ENCODE measurements around the gene POU3F1. TPM values are rescaled to one million over a fixed set of nuclear protein-coding genes. Genes with fewer than 3 reads are reported as not detected.

POU3F1 gene
- total and polyA plus RNA-seq, 2 of the 4 experiments (the other 2 are of a cell fraction), result not detected

DNA sequence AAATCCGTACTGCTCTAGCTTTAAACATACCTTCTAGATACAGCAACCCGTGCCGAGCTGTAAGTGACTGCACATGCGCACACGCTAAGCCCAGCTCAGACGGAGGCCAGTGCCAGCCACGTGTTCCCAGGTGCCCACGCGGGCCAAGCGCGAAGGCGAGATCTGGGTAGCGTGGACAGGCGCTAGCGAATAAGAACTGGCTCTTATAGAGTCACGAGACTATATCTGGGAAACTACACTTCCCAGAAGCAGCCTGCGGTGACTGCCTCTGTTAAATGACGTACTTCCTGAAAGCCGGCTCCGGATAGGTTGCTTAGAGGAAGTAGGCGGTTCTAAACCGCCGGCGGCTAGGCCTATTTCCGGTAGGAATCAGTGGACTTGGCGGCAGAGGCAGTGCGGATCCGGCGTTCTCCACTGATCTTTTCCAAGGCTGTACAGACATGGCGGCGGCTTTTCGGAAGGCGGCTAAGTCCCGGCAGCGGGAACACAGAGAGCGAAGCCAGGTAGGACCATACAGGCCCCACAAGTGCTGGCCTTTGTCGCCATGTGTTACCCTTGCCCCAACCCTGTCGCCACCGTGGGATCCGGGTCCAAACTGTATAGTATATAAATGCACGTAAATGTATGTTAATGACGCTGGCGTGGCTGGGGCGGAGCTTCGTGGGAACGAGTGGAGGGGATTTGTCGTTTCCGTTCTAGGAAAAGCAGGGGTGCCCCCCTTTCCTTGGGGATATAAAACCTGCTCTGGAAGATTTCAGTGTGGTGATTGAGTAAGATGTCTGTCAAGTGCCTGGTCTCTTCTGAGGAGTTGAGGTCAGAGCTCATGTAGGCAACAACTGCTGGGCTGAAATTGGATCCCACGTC, 34.0 kb downstream of the POU3F1 start, which contains the start of gene UTP11:
Gene UTP11 (plus strand): TSS at position 372 of the 864 bp plus-strand sequence. CDS start 69 bp downstream, at position 441.
- ATAC-seq (ENCODE audit: low read depth) (peak; percentile 93), DNase-seq (peak; percentile 100)
- Histone ChIP-seq H3K9me3 (ENCODE audit: control insufficient read depth, insufficient read depth, low read length) (no peaks in the 10 kb centered on the region), H4K5ac (ENCODE audit: low read depth, low read length) (peak within 1 kb of the TSS; percentile 87), H3K27me3 (ENCODE audit: control insufficient read depth, insufficient read depth, low read length) (no peaks in the 10 kb centered on the region), H3K36me3 (ENCODE audit: control insufficient read depth, insufficient read depth, low read length) (peaks cover 4% of the 10 kb centered on the region), H3K79me1 (ENCODE audit: low read depth in 1 of 2, low read length in 2 of 2) (peaks cover 25 to 40% of the 10 kb centered on the region in 2 experiments; a peak in 3 of 4 replicates), H3K4me1 (ENCODE audit: control insufficient read depth, insufficient read depth, low read length) (peaks cover 4% of the 10 kb centered on the region; the same call in 1 of the 2 replicates), H3K18ac (ENCODE audit: low read depth, low read length) (peak within 1 kb of the TSS; percentile 77), H2BK20ac (ENCODE audit: low read depth, low read length) (no peak within 1 kb of the TSS), H2AK9ac (replicated peaks; ENCODE audit: low read depth, low read length, poor library complexity) (peak within 1 kb of the TSS; percentile 88), H2AK5ac (ENCODE audit: low read depth, low read length) (peak within 1 kb of the TSS; percentile 79), H3K56ac (ENCODE audit: extremely low read depth, insufficient read depth, low read length) (peak within 1 kb of the TSS; percentile 93), H3K4me2 (ENCODE audit: low read depth, low read length) (peak within 1 kb of the TSS; percentile 83), H2BK15ac (ENCODE audit: low read depth, low read length) (no peak within 1 kb of the TSS; the same call in 2 of the 3 replicates), H2BK5ac (ENCODE audit: low read depth, low read length, poor library complexity, severe bottlenecking) (peak within 1 kb of the TSS; percentile 89), H3K27ac (ENCODE audit: insufficient read depth, low read length) (peak within 1 kb of the TSS; percentile 95), H3K9ac (ENCODE audit: low read depth, low read length) (peak within 1 kb of the TSS; percentile 94), H3K9me1 (ENCODE audit: insufficient read depth, low read length) (0 out of 2 replicates have a peak, but pooled peaks cover 2% of the 10 kb centered on the region), H2BK120ac (ENCODE audit: low read depth, low read length) (peak within 1 kb of the TSS; percentile 52; the same call in 1 of the 2 replicates), H3K14ac (replicated peaks; ENCODE audit: low read depth, low read length) (peak within 1 kb of the TSS; percentile 93), H3K23ac (ENCODE audit: low read depth, low read length) (peak within 1 kb of the TSS; percentile 88; the same call in 1 of the 2 replicates), H4K91ac (ENCODE audit: insufficient read depth, low read depth, low read length) (peak within 1 kb of the TSS; percentile 82), H3K4me3 (ENCODE audit: insufficient read depth, low read depth, low read length) (peak within 1 kb of the TSS; percentile 80), H2AFZ (replicated peaks; ENCODE audit: low read length, poor library complexity) (peak within 1 kb of the TSS; percentile 97), H4K8ac (ENCODE audit: low read depth in 2 of 2, low read length in 2 of 2) (peak within 1 kb of the TSS; percentile 41 to 97), H4K20me1 (ENCODE audit: insufficient read depth, low read length) (0 out of 2 replicates have a peak, but pooled peaks cover 15% of the 10 kb centered on the region), H3K4ac (ENCODE audit: low read depth, low read length) (peak within 1 kb of the TSS; percentile 89)
- POLR2A ChIA-PET (ENCODE audit: unreplicated experiment), result interaction anchor here (0.6 to 1.3 kb wide), 3 partner anchors 11 to 16 kb away, joined by 3 read pairs; no protein-coding TSS in a partner anchor
- 0% methylated on average over 24 of the region's 49 CpGs; no CpG with 5 or more reads in 1 of the 2 experiments for WGBS, 2 experiments (ENCODE audit: extremely low coverage in 2 of 2, insufficient read length in 1 of 2)
- CTCF ChIA-PET, result interaction anchor here (0.6 to 1.1 kb wide), 2 partner anchors 13 to 172 kb away, joined by 3 to 4 read pairs; no protein-coding TSS in a partner anchor
- intact Hi-C loops (cut with micrococcal nuclease), result no loop called here
- dilution Hi-C loops (cut with HindIII; ENCODE audit: low sequenced_read_pairs, unreplicated experiment), result no loop called here
- BruUV-seq (replicated peaks), result no TSS peak
- in situ Hi-C loops (cut with MboI; ENCODE audit: low sequenced_read_pairs), result loop anchor here (25.0 kb wide), 3 partner anchors 425 to 1550 kb away; partner anchors contain the start of genes GNL2, MRPS15 and OSCP1
- TF ChIP-seq FOS (IDR thresholded peaks at IDR 0.05; ENCODE audit: low read depth, low read length), result no peak; the same call in 1 of the 2 replicates
- no peak for TF ChIP-seq CHD1 (IDR thresholded peaks at IDR 0.05; ENCODE audit: low read depth, low read length)
- no peak for TF ChIP-seq MAFK (IDR thresholded peaks at IDR 0.05; ENCODE audit: low read depth, low read length)
- TF ChIP-seq BHLHE40 (IDR thresholded peaks at IDR 0.05; ENCODE audit: low read depth, low read length), result peak; percentile 94
- TF ChIP-seq SMC3 (IDR thresholded peaks at IDR 0.05; ENCODE audit: low read depth, low read length), result no peak
- TF ChIP-seq, protein P1, sequence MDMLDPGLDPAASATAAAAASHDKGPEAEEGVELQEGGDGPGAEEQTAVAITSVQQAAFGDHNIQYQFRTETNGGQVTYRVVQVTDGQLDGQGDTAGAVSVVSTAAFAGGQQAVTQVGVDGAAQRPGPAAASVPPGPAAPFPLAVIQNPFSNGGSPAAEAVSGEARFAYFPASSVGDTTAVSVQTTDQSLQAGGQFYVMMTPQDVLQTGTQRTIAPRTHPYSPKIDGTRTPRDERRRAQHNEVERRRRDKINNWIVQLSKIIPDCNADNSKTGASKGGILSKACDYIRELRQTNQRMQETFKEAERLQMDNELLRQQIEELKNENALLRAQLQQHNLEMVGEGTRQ (IDR thresholded peaks at IDR 0.05; ENCODE audit: low read depth, low read length), result peak; percentile 96
- no peak for TF ChIP-seq RAD21 (IDR thresholded peaks at IDR 0.05; ENCODE audit: low read length)
- no peak for TF ChIP-seq RFX5 (IDR thresholded peaks at IDR 0.05; ENCODE audit: low read depth, low read length)
- TF ChIP-seq, protein P2, sequence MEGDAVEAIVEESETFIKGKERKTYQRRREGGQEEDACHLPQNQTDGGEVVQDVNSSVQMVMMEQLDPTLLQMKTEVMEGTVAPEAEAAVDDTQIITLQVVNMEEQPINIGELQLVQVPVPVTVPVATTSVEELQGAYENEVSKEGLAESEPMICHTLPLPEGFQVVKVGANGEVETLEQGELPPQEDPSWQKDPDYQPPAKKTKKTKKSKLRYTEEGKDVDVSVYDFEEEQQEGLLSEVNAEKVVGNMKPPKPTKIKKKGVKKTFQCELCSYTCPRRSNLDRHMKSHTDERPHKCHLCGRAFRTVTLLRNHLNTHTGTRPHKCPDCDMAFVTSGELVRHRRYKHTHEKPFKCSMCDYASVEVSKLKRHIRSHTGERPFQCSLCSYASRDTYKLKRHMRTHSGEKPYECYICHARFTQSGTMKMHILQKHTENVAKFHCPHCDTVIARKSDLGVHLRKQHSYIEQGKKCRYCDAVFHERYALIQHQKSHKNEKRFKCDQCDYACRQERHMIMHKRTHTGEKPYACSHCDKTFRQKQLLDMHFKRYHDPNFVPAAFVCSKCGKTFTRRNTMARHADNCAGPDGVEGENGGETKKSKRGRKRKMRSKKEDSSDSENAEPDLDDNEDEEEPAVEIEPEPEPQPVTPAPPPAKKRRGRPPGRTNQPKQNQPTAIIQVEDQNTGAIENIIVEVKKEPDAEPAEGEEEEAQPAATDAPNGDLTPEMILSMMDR (conservative IDR thresholded peaks at IDR 0.05; ENCODE audit: low read depth, low read length), result no peak
- TF ChIP-seq CEBPB (IDR thresholded peaks at IDR 0.05; ENCODE audit: low read depth, low read length), result peak; percentile 55
- TF ChIP-seq RCOR1 (IDR thresholded peaks at IDR 0.05; ENCODE audit: insufficient replicate concordance, low read length), result no peak
- peak; percentile 35; the same call in 1 of the 2 replicates for TF ChIP-seq MAZ (IDR thresholded peaks at IDR 0.05; ENCODE audit: borderline replicate concordance, low read depth, low read length)
- peak; percentile 90; the same call in 1 of the 2 replicates for TF ChIP-seq MXI1 (IDR thresholded peaks at IDR 0.05; ENCODE audit: borderline replicate concordance, low read depth, low read length)
